GDM1 (cell line): ENCODE data around the gene ARHGEF25.
"Not testable (repeated sequence)": the region's sequence is repeated elsewhere in the genome, so short reads cannot be mapped to it uniquely, and the experiment has no call there.

Experiments used
- DNase-seq: peaks from one replicate; lab custom pipeline; 2025; lab: John Stamatoyannopoulos, UW

Gene ARHGEF25

DNA sequence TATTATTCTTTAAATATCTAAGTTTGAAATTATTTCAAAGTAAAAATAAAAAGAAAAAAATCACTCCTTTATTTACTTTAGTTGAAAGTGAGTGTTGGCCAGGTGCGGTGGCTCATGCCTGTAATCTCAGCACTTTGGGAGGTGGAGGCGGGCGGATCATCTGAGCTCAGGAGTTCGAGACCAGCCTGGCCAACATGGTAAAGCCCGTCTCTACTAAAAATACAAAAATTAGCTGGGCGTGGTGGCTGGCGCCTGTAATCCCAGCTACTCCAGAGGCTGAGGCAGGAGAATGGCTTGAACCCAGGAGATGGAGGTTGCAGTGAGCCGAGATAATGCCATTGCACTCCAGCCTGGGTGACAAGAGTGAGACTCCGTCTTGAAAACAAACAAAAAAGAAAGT is 25.5 kb downstream of the ARHGEF25 start:
- not testable (repeated sequence) for DNase-seq

DNA sequence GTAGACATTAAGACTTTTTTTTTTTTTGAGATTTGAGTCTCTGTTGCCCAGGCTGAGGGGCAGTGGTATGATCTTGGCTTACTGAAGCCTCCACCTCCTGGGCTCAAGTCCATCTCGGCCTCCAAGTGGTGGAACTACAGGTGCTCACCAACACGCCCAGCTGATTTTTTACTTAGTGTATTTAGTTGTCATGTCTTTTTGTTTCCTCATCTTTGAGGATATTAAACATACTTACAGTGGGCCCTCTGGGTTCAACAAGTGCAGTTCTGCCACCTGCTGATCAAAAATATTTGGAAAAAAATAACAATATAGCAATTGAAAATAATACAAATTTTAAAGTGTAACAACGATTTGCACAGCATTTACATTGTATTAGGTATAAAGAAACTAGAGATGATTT is 26.1 kb downstream of the ARHGEF25 start:
- DNase-seq, result no peak

DNA sequence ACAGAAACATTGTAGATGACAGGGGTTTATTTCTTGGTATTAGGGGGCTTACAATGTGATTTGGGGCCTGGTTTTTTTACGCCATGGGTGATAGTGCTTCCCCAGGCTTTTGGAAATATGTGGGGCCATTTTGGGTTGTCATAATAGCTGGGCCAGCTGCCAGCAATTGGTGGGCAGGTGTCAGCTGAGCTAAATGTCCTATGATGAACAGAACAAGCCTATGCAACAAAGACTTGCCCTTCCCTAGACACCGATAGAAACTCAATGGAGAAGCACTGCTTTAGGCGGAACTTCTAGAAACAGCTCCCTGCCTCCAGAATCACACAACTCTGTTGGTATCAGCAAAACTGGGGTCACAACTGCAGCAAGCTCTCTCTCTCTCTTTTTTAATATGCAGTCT is 26.9 kb downstream of the ARHGEF25 start:
- no peak for DNase-seq

DNA sequence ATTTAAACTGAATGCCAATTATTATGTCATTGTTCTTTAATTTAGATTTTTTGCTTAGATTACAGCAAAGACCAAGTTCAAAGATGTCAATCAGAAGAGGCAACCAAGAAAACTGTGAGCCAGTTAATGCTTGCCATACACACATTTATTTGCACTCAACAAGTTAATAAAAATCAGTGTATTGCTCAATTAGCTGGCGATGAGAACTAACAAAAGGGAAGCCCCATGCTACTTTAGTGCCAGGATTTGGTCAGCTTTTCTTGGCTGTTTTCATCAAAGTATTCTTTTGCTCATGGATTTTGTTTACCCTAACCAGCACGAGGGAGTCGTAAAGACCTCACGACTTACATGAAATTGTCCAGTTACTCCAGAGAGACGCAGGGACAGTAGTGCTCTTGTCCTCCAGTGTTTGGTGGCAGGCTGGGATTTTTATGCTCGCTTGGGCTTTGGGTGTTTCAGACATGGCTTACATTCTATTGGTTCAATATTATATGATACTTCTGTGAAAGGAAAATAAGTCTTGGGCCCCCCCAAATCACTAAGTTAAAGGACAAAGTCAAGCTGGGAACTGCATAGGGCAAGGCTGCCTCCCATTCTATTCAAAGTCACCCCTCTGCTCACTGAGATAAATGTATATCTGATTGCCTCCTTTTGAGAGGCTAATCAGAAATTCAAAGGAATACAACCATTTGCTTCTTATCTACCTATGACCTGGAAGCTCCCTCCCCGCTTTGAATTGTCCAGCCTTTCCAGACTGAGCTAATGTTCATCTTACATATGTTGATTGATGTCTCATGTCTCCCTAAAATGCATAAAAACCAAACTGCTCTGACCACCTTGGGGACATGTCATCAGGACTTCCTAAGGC is 29.2 kb downstream of the ARHGEF25 start:
- DNase-seq, result no peak

DNA sequence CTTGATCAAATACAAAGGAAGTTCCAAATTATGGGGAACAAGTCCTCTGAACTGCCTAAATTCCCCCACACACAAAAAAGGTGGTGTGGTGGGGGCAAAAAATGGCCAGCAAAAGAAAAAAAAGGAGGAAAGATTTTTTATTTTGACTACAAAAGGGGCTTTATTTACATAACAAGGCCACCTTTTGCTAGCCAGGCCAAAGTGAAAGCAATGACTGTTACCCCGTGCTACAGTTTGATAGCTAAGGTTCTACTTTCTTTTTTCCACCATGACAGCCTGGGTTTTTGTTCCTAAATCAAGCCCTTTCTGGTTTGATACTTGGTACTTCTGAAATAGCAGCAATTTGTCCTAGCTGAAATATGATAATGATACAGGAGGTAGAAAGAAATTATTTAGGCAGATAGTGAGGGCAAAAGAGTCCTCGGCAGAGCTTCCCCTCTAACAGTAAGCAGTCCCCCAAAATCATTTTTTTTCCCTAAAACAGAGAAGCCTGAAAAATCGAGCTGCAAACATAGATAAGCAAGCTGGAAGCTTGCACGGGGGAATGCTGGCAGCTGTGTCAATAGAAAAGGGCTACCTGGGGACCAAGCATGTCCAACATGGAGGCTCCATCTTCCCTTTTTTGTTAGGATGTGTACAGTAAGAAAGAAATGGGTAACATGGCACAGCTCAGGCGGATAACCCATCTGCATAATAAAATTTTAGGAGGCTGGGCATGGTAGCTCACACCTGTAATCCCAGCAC is 30.6 kb downstream of the ARHGEF25 start:
- DNase-seq, result no peak

DNA sequence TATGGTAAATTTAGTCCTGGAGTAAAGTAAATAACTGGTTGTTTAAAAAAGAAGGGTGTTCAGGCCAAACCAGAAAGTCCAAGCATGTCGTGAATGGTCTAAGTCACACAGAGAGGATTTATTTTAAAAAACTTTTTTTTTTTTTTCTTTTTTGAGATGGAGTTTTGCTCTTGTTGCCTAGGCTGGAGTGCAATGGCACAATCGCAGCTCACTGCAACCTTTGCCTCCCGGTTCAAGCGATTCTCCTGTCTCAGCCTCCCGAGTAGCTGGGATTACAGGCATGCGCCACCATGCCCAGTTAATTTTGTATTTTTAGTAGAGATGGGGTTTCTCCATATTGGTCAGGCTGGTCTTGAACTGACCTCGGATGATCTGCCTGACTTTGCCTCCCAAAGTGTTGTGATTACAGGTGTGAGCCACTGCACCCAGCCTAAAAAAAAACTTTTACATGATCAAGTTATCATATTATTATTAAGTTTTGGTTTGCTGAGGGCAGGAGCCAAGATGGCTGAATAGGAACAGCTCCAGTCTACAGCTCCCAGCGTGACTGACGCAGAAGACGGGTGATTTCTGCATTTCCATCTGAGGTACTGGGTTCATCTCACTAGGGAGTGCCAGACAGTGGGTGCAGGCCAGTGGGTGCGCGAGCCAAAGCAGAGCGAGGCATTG is 34.9 kb downstream of the ARHGEF25 start:
- DNase-seq, result not testable (repeated sequence)

DNA sequence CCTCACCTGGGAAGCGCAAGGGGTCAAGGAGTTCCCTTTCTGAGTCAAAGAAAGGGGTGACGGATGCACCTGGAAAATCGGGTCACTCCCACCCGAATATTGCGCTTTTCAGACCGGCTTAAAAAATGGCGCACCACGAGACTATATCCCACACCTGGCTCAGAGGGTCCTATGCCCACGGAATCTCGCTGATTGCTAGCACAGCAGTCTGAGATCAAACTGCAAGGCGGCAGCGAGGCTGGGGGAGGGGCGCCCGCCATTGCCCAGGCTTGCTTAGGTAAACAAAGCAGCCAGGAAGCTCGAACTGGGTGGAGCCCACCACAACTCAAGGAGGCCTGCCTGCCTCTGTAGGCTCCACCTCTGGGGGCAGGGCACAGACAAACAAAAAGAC is 35.4 kb downstream of the ARHGEF25 start:
- DNase-seq, result not testable (repeated sequence)

DNA sequence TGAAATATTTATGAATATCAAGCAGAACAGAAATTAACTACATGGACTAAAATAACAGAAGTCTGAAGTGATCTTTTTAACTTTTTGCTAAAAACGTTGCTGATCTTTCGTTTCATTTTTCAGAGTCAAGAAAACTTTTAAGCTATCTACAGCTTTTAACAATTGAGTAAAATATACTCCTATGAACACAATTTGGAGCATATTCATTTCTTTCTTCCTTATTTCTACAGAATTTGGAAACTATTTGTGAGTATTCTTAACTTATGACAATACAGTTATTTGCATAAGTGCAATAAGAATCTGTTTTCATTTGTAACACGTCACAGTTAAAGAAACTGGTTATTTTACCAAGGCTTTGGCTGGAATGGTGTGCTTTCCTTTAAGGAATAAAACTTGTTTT is 42.8 kb downstream of the ARHGEF25 start:
- DNase-seq, result no peak

DNA sequence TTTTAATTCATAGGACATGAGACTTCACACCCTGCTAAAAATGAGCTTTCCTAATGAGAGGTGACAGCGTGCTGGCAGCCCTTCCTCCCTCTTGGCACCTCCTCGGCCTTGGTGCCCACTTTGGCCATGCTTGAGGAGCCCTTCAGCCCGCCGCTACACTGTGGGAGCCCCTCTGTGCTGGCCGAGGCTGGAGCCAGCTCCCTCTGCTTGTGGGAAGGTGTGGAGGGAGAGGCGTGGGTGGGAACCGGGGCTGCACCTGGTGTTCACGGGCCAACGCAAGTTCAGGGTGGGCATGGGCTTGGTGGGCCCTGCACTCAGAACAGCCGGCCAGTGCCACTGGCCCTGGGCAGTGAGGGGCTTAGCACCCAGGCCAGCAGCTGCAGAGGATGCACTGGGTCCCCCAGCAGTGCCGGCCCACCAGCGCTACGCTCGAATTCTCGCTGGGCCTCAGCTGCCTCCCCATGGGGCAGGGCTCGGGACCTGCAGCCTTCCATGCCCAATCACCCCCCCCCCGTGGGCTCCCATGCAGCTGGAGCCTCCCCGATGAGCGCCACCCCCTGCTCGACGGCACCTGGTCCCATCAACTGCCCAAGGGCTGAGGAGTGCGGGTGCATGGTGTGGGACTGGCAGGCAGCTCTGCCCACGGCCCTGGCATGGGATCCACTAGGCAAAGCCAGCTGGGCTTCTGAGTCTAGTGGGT is 44.5 kb downstream of the ARHGEF25 start:
- DNase-seq, result no peak

DNA sequence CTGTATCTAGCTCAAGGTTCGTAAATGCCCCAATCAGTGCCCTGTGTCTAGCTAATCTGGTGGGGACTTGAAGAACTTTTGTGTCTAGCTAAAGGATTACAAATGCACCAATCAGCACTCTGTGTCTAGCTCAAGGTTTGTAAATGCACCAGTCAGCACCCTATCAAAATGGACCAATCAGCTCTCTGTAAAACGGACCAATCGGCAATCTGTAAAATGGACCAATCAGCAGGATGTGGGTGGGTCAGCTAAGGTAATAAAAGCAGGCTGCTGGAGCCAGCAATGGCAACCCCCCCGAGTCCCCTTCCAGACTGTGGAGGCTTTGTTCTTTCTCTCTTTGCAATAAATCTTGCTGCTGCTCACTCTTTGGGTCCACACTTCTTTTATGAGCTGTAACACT is 45.2 kb downstream of the ARHGEF25 start:
- DNase-seq, result not testable (repeated sequence)

DNA sequence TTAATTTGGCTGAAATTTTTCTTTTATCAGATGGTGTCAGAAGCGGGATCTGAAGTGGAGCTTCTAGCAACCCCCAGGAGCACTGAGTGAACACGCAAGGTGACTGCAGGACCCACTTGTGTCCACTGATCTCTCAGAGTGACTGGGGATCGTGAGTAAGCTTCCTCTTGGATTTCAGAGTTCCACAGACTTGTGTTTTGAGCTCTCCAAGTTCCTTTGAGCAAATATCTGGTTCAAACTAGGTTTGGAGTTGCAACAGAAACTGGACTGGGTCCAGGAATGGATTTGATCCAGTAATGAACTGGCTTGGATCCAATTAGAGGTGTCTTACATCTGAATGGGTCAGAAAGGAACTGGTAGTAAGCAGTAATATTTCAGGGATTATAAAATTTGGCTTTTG is 46.5 kb downstream of the ARHGEF25 start:
- no peak for DNase-seq

DNA sequence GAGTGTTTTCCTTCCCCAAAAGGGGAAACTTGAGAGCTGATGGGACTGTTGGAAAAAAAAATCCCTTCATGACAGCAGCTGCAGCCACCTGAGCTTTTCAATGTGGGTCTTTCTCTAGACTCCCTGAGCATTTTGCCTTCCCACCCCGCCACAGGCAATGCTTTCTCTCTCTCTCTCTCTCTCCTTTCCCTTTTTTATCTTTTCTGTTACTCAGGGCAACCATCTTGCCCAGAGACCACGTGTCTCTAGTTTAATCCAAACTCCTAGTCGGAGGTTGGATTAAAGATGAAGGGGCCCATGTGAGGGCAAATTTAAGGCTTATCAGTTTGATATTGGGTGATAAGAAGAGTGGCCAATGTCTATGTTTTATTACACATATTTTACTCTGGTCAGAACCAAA is 47.7 kb downstream of the ARHGEF25 start:
- DNase-seq, result no peak

DNA sequence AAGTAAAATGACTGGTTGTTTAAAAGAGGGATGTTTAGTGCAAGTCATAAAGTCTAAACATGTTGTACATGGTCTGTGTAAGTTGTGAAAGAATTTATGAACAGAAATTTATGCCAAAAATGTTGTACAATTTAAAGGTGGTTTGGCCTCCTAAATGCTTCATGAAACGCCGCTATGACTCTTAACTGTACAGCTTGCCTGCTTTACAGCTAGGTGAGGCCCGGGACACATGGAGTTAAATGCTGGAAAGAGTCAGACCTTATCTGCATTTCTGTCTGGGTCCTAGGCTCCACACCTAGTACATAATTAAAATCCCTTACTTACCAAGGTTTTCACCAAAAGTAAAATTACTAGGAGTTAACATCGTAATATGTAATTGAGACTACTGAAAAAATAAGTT is 50.1 kb downstream of the ARHGEF25 start:
- no peak for DNase-seq

DNA sequence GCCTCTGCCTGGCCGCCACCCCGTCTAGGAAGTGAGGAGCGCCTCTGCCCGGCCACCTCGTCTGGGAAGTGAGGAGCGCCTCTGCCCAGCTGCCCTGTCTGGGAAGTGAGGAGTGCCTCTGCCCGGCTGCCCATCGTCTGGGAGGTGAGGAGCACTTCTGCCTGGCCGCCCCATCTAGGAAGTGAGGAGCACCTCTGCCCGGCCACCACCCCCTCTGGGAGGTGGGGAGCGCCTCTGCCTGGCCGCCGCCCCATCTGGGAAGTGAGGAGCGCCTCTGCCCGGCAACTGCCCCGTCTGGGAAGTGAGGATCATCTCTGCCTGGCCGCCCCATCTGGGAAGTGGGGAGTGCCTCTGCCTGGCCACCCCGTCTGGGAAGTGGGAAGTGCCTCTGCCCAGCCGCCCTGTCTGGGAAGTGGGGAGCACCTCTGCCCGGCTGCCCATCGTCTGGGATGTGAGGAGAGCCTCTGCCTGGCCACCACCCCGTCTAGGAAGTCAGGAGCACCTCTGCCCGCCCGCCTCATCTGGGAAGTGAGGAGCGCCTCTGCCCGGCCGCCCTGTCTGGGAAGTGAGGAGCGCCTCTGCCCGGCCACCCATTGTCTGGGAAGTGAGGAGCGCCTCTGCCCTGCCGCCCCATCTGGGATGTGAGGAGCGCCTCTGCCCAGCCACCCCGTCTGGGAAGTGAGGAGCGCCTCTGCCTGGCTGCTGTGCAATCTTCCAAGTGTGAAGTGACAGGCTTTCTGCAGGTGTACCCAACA is 54.0 kb downstream of the ARHGEF25 start:
- DNase-seq, result not testable (repeated sequence)
